HepG2 (cell line): Measurements from ENCODE around the gene MARK2. TPM values are rescaled to one million over a fixed set of nuclear protein-coding genes. Genes with fewer than 3 reads are reported as not detected.

Source experiments
- E2F2 ChIP-seq: sonication (generic); formaldehyde crosslinking; IDR thresholded peaks from 2 replicates; pipeline ENCODE4 v1.4.0; 2020; ENCODE audit warnings: missing genetic modification reagents, borderline replicate concordance
- ETS1 ChIP-seq: sonication (generic); formaldehyde crosslinking; IDR thresholded peaks from 2 replicates; pipeline ENCODE4 v1.4.0; 2020; ENCODE audit warnings: missing genetic modification reagents
- FOXJ3 ChIP-seq: sonication (generic); formaldehyde crosslinking; IDR thresholded peaks from 2 replicates; pipeline ENCODE4 v1.4.0; 2020; ENCODE audit warnings: missing genetic modification reagents, mild to moderate bottlenecking, borderline replicate concordance
- GABPB1 ChIP-seq: IDR thresholded peaks from 2 replicates; pipeline ENCODE4 v1.6.1; 2016; ENCODE audit warnings: mild to moderate bottlenecking, missing genetic modification reagents, moderate library complexity, missing compliant biosample characterization
- HMG20B ChIP-seq: conservative IDR thresholded peaks from 2 replicates; pipeline ENCODE4 v1.6.1; 2016; ENCODE audit warnings: missing genetic modification reagents, missing compliant biosample characterization
- HOXA5 ChIP-seq: sonication (generic); formaldehyde crosslinking; IDR thresholded peaks from 2 replicates; pipeline ENCODE4 v1.4.0; 2020; ENCODE audit warnings: missing genetic modification reagents
- JDP2 ChIP-seq: sonication (generic); formaldehyde crosslinking; IDR thresholded peaks from 2 replicates; pipeline ENCODE4 v1.8.1; 2022; ENCODE audit warnings: missing genetic modification reagents, borderline replicate concordance
- MAF1 ChIP-seq: sonication (generic); formaldehyde crosslinking; IDR thresholded peaks from 2 replicates; pipeline ENCODE4 v1.5.0; 2020; ENCODE audit warnings: missing genetic modification reagents, borderline replicate concordance
- MLXIP ChIP-seq: sonication (generic); formaldehyde crosslinking; IDR thresholded peaks from 2 replicates; pipeline ENCODE4 v1.9.0; 2021; ENCODE audit warnings: missing genetic modification reagents, borderline replicate concordance
- PATZ1 ChIP-seq: sonication (generic); formaldehyde crosslinking; IDR thresholded peaks from 2 replicates; pipeline ENCODE4 v1.4.0; 2020; ENCODE audit warnings: missing genetic modification reagents
- RXRB ChIP-seq: IDR thresholded peaks from 2 replicates; pipeline ENCODE4 v1.6.1; 2016; ENCODE audit warnings: borderline replicate concordance, missing genetic modification reagents, missing compliant biosample characterization
- TFAP4 ChIP-seq: sonication (generic); IDR thresholded peaks from 2 replicates; pipeline ENCODE4 v1.6.1; 2016; ENCODE audit warnings: low read depth, borderline replicate concordance
- TGIF2 ChIP-seq: IDR thresholded peaks from 2 replicates; pipeline ENCODE4 v1.6.1; 2016; ENCODE audit warnings: control low read depth, missing compliant biosample characterization
- XBP1 ChIP-seq: sonication (generic); formaldehyde crosslinking; IDR thresholded peaks from 2 replicates; pipeline ENCODE4 v1.5.0; 2020; ENCODE audit warnings: missing genetic modification reagents
- ZBTB38 ChIP-seq: sonication (generic); formaldehyde crosslinking; IDR thresholded peaks from 2 replicates; pipeline ENCODE4 v1.5.1; 2020; ENCODE audit warnings: mild to moderate bottlenecking, missing genetic modification reagents
- ZNF460 ChIP-seq: sonication (generic); formaldehyde crosslinking; IDR thresholded peaks from 2 replicates; pipeline ENCODE4 v1.5.1; 2020; ENCODE audit warnings: missing genetic modification reagents, mild to moderate bottlenecking, borderline replicate concordance
- ZNF503 ChIP-seq: sonication (generic); formaldehyde crosslinking; IDR thresholded peaks from 2 replicates; pipeline ENCODE4 v1.4.0; 2020; ENCODE audit warnings: missing genetic modification reagents
- polyA plus RNA-seq, 8 experiments: library from polyadenylated mRNA; depleted of rRNA in 3 of 8; stranded (reverse) in 7 of 8; unstranded in 1 of 8; fragments of >200 nt; fragmentation: Illumina TruSeq in 4 of 8; extraction: Trizol in 4 of 8; gene quantifications; 2 replicates each; pipeline versions ENCODE4 v1.2.1 to v1.2.3, GENCODE V29; 2011 to 2016; ENCODE audit warnings: low read depth in 4 of 8, missing spikeins in 1 of 8, mixed read lengths in 1 of 8; ENCODE audit not compliant: insufficient read depth in 1 of 8
- total RNA-seq, 5 experiments: library from RNA; depleted of rRNA; stranded (reverse); fragments of >200 nt; fragmentation: Illumina TruSeq; extraction: Trizol; gene quantifications; 2 replicates each; pipeline ENCODE4 v1.2.3, GENCODE V29; 2016; ENCODE audit warnings: low read depth in 1 of 5

The MARK2 gene
- total and polyA plus RNA-seq, 2 of the 13 experiments (the other 11 are each of a cell fraction or from before 2014, with no cell fraction given): 13.5 to 13.9 TPM

- TF ChIP-seq HOXA5 (CRISPR knock-in tag) (no peak), E2F2 (CRISPR knock-in tag) (no peak), JDP2 (CRISPR knock-in tag) (no peak), ZBTB38 (CRISPR knock-in tag) (no peak), HMG20B (no peak), PATZ1 (CRISPR knock-in tag) (peak; percentile 9; the same call in 1 of the 2 replicates), FOXJ3 (no peak), GABPB1 (CRISPR knock-in tag) (peak; percentile 35; the same call in 1 of the 2 replicates), XBP1 (CRISPR knock-in tag) (no peak), ZNF503 (CRISPR knock-in tag) (no peak), RXRB (0 out of 2 replicates have a peak, but pooled peaks have one; percentile 6), ETS1 (CRISPR knock-in tag) (no peak), MAF1 (CRISPR knock-in tag) (no peak), TGIF2 (CRISPR knock-in tag) (no peak), MLXIP (CRISPR knock-in tag) (no peak), ZNF460 (CRISPR knock-in tag) (no peak), TFAP4 (peak; percentile 75; the same call in 1 of the 2 replicates)
Measured at GRCh38 chr11:63917692-63918506, 79.0 kb downstream of the MARK2 start (continued).
